Breast epithelium (tissue), 4 donors: ENCODE data around the gene MDK. TPM values are rescaled to one million over a fixed set of nuclear protein-coding genes. Genes with fewer than 3 reads are reported as not detected.
"Not testable (repeated sequence)": the region's sequence is repeated elsewhere in the genome, so short reads cannot be mapped to it uniquely, and the experiment has no call there.

Source experiments
- DNase-seq, 2 donors: peaks; one replicate each; pipeline ENCODE4 v3.0.0-alpha.2; 2019; ENCODE audit warnings: low spot score in 2 of 2
- H3K27ac ChIP-seq, 2 donors: fragments of 200-600 bp; sonication (generic) in 1 of 2; one replicate each; pipeline ENCODE4 v1.5.1; 2016 to 2019; ENCODE audit warnings: mild to moderate bottlenecking in 1 of 2
- H3K27me3 ChIP-seq, 2 donors: fragments of 200-600 bp; sonication (generic) in 1 of 2; one replicate each; pipeline versions ENCODE4 v1.5.1 to v1.6.0; 2017 to 2019; ENCODE audit warnings: control low read depth in 1 of 2, mild to moderate bottlenecking in 1 of 2
- H3K36me3 ChIP-seq: fragments of 200-600 bp; one replicate; pipeline ENCODE4 v1.5.1; 2019
- H3K4me1 ChIP-seq, 2 donors: fragments of 200-600 bp; sonication (generic); one replicate each; pipeline ENCODE4 v1.5.1; 2016 to 2019; ENCODE audit warnings: control low read depth in 1 of 2
- H3K4me3 ChIP-seq, 3 donors: fragments of 200-600 bp; sonication (generic); 1 replicate in 2 of 3; 2 replicates in 1 of 3; pipeline ENCODE4 v1.5.1; 2016 to 2019; ENCODE audit warnings: mild to moderate bottlenecking in 3 of 3, moderate library complexity in 2 of 3
- H3K9me3 ChIP-seq, 2 donors: fragments of 200-600 bp; sonication (generic) in 1 of 2; one replicate each; pipeline ENCODE4 v1.5.1; 2016 to 2019; ENCODE audit warnings: control low read depth in 1 of 2
- CTCF ChIP-seq, 3 donors: fragments of 450-650 bp; IDR thresholded peaks; one replicate each; pipeline ENCODE4 v1.5.1; 2016 to 2017; ENCODE audit warnings: antibody characterized with exemption in 3 of 3, mild to moderate bottlenecking in 3 of 3, moderate library complexity in 3 of 3
- POLR2A ChIP-seq: fragments of 450-650 bp; IDR thresholded peaks from one replicate; pipeline ENCODE4 v1.6.1; 2016; ENCODE audit warnings: antibody characterized with exemption, mild to moderate bottlenecking, moderate library complexity
- POLR2AphosphoS5 ChIP-seq, 3 donors: sonication (generic); formaldehyde crosslinking; IDR thresholded peaks; one replicate each; pipeline ENCODE4 v1.6.1; 2017; ENCODE audit warnings: antibody characterized with exemption in 3 of 3
- intact Hi-C: fragments of 100-400 bp; cut with DNase I; formaldehyde crosslinking; loops from one replicate; pipeline ENCODE4 v1.15.1; 2023; ENCODE audit warnings: low total_unique reads
- total RNA-seq, 3 donors: library from RNA; depleted of rRNA; stranded (reverse); fragments of >200 nt; gene quantifications; one replicate each; pipeline ENCODE4 v1.1.0, GENCODE V29; 2016

The MDK gene
- total RNA-seq, 3 donors from 2014 or later = 20.5 to 115 (median 54.7) TPM

- TF ChIP-seq POLR2AphosphoS5 (IDR thresholded peaks at IDR 0.05) = no peak
- no peak for TF ChIP-seq POLR2A
- Histone ChIP-seq H3K36me3 (peaks cover 5% of the 10 kb centered on the region), H3K27me3 (no peaks in the 10 kb centered on the region), H3K4me3 (no peak overlapping the region), H3K27ac (no peak overlapping the region), H3K4me1 (peaks cover 0 to 4% of the 10 kb centered on the region in 2 donors), H3K9me3 (no peaks in the 10 kb centered on the region)
- intact Hi-C loops = no loop called here
- no peak for DNase-seq
These were observed 9.4 kb upstream of the MDK start for GRCh38 chr11:46372086-46372485.

DNA sequence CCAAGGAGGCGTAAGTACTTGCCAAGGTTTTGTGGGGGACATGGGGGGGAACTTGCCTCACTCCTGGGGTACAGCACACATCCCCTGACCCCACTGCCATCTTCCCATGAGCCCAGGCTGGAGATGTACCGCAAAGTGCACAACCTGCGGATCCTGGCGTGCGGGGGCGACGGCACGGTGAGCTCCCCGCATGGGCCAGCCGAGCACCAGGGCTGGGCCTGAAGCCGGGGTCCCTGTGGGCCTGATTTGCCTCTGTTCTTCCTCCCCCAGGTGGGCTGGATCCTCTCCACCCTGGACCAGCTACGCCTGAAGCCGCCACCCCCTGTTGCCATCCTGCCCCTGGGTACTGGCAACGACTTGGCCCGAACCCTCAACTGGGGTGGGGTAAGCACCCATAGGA, 9.0 kb upstream of the MDK start:
- DNase-seq, intact Hi-C loops, H3K27ac ChIP-seq, H3K9me3 ChIP-seq, H3K27me3 ChIP-seq, H3K4me1 ChIP-seq, H3K36me3 ChIP-seq, H3K4me3 ChIP-seq: not testable (repeated sequence)

- H3K27me3 ChIP-seq = no peaks in the 10 kb centered on the region
- no peak overlapping the region for H3K4me3 ChIP-seq
- H3K4me1 ChIP-seq = no peaks in the 10 kb centered on the region
- H3K27ac ChIP-seq = no peak overlapping the region
- intact Hi-C loops = loop anchor here (1.0 kb wide), 1 partner anchor 39 kb away; no protein-coding TSS in a partner anchor
- no peak for TF ChIP-seq POLR2A
- no peak for TF ChIP-seq CTCF (IDR thresholded peaks at IDR 0.05)
- TF ChIP-seq POLR2AphosphoS5 (IDR thresholded peaks at IDR 0.05) = no peak
- no peak for DNase-seq
- H3K9me3 ChIP-seq = no peaks in the 10 kb centered on the region
- H3K36me3 ChIP-seq = peaks cover 5% of the 10 kb centered on the region
These were observed 7.4 kb upstream of the MDK start for GRCh38 chr11:46373787-46374740.

DNA sequence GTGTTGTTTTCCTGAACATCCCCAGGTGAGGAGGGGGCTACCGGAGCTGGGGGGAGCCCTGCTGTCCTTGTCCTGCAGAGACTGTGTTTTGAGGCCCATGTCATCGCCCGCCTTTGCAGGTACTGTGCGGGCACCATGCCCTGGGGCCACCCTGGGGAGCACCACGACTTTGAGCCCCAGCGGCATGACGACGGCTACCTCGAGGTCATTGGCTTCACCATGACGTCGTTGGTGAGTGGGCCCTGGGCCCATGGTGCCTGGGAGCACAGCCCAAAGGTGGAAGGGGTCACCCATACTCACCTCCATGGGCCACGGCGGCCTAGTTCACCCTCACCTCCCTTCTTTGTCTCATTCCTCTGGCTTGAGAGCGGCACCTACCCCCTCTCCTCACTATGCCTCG, 6.7 kb upstream of the MDK start:
- H3K27me3 ChIP-seq = no peaks in the 10 kb centered on the region
- intact Hi-C loops = loop anchor here (1.0 kb wide), 1 partner anchor 40 kb away; no protein-coding TSS in a partner anchor
- no peaks in the 10 kb centered on the region for H3K9me3 ChIP-seq
- TF ChIP-seq CTCF (IDR thresholded peaks at IDR 0.05) = no peak
- TF ChIP-seq POLR2A = no peak
- no peak for TF ChIP-seq POLR2AphosphoS5 (IDR thresholded peaks at IDR 0.05)
- peaks cover 5% of the 10 kb centered on the region for H3K36me3 ChIP-seq
- DNase-seq = no peak
- no peak overlapping the region for H3K4me3 ChIP-seq
- no peak overlapping the region for H3K27ac ChIP-seq
- no peaks in the 10 kb centered on the region for H3K4me1 ChIP-seq

DNA sequence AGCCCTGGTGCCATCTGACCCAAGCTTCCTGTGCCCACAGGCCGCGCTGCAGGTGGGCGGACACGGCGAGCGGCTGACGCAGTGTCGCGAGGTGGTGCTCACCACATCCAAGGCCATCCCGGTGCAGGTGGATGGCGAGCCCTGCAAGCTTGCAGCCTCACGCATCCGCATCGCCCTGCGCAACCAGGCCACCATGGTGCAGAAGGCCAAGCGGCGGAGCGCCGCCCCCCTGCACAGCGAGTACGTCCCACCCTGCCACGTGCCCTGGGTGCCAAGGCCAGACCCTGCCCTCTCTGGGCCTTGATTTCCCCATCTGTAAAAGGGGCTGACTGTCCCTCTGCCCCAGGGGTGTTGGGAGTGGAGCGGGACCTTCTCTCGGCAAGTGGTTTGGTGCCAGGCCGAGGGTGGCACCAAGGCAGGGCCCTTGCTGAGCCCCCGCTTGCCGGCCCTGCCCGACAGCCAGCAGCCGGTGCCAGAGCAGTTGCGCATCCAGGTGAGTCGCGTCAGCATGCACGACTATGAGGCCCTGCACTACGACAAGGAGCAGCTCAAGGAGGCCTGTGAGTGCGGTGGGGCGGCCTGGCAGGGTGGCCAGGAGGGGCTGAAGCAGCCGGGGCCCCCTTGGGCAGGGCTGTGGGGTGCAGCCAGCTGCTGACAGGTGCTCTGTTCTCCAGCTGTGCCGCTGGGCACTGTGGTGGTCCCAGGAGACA, 5.9 kb upstream of the MDK start:
- Histone ChIP-seq H3K27ac (no peak overlapping the region), H3K4me1 (no peaks in the 10 kb centered on the region), H3K36me3 (peaks cover 5% of the 10 kb centered on the region), H3K4me3 (no peak overlapping the region), H3K27me3 (no peaks in the 10 kb centered on the region), H3K9me3 (no peaks in the 10 kb centered on the region)
- intact Hi-C loops = no loop called here
- no peak for DNase-seq
- no peak for TF ChIP-seq POLR2AphosphoS5 (IDR thresholded peaks at IDR 0.05)
- TF ChIP-seq POLR2A = no peak
- no peak for TF ChIP-seq CTCF (IDR thresholded peaks at IDR 0.05)
